MV-4-11 (cell line): ENCODE data around the gene MAP7D2.

Experiments used
- DNase-seq: peaks from one replicate; lab custom pipeline; 2025; lab: John Stamatoyannopoulos, UW

The MAP7D2 gene

GRCh38 chrX:19966056-19966455, 150.7 kb downstream of the MAP7D2 start:
- DNase-seq, result no peak

GRCh38 chrX:19964017-19964710, 152.5 kb downstream of the MAP7D2 start:
- DNase-seq, result no peak

GRCh38 chrX:19960913-19961312, 155.8 kb downstream of the MAP7D2 start:
- DNase-seq, result no peak

- no peak for DNase-seq
Observed at GRCh38 chrX:19958552-19959486, 157.9 kb downstream of the MAP7D2 start.

- DNase-seq, result no peak
Observed at GRCh38 chrX:19956923-19957322, 159.8 kb downstream of the MAP7D2 start.
